Jurkat, Clone E6-1 (cell line): Measurements from ENCODE around the gene RSPO1. TPM values are rescaled to one million over a fixed set of nuclear protein-coding genes. Genes with fewer than 3 reads are reported as not detected.
"Not testable (repeated sequence)": the region's sequence is repeated elsewhere in the genome, so short reads cannot be mapped to it uniquely, and the experiment has no call there.

Experiments used
- DNase-seq: peaks from one replicate; pipeline ENCODE4 v3.0.0-alpha.2; 2011; ENCODE audit warnings: low read depth, low spot score
- H3K4me3 ChIP-seq: 2 replicates; pipeline ENCODE4 v1.5.1; 2011; ENCODE audit warnings: mild to moderate bottlenecking, low read length, control low read depth, moderate library complexity
- polyA plus RNA-seq: library from polyadenylated mRNA; unstranded; fragments of >200 nt; gene quantifications from one replicate; pipeline ENCODE4 v1.2.1, GENCODE V29; 2012; ENCODE audit warnings: missing spikeins; ENCODE audit not compliant: insufficient read length, insufficient read depth

RSPO1 gene, protein sequence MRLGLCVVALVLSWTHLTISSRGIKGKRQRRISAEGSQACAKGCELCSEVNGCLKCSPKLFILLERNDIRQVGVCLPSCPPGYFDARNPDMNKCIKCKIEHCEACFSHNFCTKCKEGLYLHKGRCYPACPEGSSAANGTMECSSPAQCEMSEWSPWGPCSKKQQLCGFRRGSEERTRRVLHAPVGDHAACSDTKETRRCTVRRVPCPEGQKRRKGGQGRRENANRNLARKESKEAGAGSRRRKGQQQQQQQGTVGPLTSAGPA
- polyA plus RNA-seq = not detected

DNA sequence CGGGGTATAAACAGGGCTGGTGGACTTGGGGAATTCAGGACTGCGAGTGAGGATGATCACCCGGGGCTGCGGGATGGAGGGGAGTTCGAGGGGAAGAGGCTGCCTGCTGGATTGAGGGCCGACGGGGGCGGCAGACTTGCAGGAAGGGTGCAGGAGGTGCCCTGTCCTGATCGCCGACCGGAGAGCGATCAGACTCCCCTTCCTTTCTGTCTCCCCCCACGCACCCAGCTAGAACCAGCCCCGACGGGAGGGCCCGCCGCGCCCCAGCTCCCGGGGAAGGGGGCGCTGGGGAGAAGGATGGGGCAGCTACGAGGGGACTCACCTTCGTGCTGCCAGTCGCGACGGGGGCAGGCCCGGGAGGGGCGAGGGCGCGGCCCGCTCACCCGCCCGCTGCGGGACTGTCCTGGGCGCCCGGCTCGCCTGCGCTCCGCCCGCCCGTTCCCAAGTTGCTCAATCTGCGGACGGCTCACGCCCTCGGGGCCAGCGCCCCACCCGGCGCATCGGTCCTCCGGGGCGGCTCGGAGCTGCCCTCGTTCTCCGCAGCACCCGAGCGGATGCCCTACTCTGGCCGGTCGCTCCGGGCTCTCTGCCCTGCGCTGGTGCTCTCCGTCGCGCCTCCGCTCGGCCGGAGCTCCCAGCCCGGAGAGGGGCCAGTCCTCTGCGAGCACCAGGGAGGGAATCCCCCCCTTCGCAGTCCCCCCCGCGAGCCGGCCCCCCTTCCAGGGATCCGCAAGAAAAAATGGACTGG, at the start of gene RSPO1:
RSPO1 (minus strand) TSS at position 649 of the 748 bp plus-strand sequence. CDS start 5,231 bp downstream, outside the sequence.
- H3K4me3 ChIP-seq = no peak within 1 kb of the TSS
- DNase-seq = no peak

DNA sequence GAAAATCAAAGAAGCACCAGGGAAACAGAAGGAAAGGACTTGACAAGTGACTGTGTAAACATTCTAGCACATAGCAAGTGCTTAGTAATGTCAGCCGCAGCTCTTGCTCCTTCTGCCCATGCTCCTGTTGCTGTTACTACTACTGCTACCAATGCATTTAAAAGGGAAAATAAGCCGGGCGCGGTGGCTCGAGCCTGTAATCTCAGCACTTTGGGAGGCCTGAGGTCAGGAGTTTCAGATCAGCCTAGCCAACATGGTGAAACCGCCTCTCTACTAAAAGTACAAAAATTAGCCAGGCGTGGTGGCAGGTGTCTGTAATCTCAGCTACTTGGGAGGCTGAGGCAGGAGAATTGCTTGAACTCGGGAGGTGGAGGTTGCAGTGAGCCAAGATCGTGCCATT, 49.5 kb upstream of the RSPO1 start:
- DNase-seq = not testable (repeated sequence)

DNA sequence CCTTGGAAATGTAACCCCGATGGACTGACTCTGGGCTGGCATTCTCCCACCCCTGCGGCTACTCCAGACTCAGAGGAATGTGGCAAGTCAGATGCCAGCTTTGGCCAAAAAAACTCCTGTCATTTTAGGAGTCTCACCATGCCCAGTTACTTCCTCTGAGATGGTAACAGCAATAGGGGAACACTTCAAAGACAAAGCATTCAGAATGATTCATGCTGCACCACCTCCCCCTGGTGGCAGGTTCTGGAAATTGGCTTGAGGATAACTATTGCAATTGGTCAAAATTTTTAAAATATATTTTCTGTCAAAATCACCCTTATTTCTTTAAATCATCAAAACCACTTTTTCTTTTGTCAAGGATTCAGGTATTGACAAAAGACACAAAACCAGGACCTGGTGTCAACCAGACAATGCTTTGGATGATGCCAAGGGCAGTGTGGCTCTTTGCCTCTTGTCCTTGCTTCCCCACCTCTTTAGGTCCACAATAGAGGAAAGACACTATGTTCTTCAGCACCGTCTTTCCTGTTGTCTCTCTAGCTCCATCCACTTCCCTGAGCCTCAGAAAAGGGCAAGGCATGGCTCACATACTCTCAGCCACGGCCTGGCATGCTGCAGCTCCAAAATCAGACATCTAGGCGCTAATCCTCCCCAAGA, 47.8 kb upstream of the RSPO1 start:
- H3K4me3 ChIP-seq = no peak overlapping the region
- peak; percentile 66 for DNase-seq

More for the DNA sequence above, 49.5 kb upstream of the RSPO1 start:
- not testable (repeated sequence) for H3K4me3 ChIP-seq

- H3K4me3 ChIP-seq = no peak overlapping the region
- DNase-seq = no peak
These were observed 46.2 kb upstream of the RSPO1 start for GRCh38 chr1:37680933-37681332.

GRCh38 chr1:37677808-37678207, 43.1 kb upstream of the RSPO1 start:
- H3K4me3 ChIP-seq = no peak overlapping the region

DNA sequence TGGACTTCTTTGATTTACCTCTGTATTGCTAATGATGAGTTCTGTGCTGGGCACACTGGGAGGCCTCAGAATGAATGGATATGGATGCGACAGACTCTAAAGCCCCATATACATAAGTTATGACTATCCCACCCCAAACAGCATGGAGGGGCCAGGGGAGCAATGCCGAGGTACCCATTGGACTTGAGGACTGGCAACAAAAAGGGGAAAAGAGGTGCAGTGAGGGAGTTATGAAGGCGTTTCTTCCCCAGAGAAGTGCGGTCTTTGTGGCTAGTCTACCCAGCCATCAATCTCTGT, 42.4 kb upstream of the RSPO1 start:
- no peak overlapping the region for H3K4me3 ChIP-seq
- DNase-seq = no peak

More at GRCh38 chr1:37677808-37678207, 43.1 kb upstream of the RSPO1 start:
- no peak for DNase-seq

GRCh38 chr1:37676281-37677142, 41.8 kb upstream of the RSPO1 start:
- no peak overlapping the region for H3K4me3 ChIP-seq
- DNase-seq = no peak

DNA sequence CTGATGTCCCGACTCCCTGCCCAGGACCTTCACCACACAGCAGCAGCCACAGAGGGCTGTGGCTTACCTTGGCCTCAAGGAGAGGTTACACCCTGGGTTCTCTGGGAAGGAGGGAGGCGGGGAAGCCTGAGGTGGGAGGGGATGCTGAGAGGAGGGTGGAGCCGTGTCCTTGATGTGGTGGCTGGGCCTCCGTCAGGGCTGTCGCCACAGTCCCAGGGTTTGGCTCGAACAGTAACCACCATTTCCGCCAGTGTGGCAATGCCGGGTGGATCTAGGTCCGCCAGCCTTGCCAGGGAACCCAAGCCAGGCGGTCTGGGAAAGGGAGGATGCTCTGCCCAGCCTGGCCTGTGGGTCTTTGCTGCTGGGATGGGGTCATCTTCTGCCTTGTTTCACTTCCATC, 39.2 kb upstream of the RSPO1 start:
- peak; percentile 89 for DNase-seq
- no peak overlapping the region for H3K4me3 ChIP-seq

DNA sequence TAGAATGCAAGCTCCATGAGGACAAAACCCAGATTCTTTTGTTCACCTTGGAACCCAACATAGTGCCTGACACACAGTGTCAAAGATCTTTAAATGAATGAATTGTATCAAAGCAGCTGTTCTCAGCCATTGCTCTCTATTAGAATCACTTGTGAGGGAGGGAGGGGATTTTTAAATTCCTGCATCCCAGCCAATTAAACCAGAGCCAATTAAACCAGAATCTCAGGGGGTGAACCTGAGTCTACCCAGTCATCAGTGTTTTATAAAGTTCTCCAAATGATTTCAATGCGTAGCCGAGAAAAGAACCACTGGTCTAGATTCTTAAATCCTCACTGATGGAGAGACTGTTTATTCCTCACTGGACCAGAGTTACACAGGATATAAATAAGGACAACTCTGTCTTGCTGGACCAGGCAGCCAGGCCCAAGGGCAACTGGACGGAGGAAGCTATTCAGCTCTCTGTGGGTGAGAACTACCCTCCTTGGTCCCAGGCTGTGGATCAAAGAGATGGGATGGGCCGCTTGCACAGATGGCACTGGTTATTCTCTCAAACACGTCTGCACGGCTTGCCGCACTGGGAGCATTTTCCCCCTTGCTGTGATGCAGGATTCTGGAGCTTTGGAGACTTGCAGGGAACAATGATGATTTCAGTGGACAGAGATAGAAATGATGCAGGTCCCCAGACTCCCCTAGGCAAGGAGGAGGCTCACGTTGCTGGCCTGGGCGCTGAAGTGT, 37.6 kb upstream of the RSPO1 start:
- DNase-seq = no peak
- H3K4me3 ChIP-seq = no peak overlapping the region

DNA sequence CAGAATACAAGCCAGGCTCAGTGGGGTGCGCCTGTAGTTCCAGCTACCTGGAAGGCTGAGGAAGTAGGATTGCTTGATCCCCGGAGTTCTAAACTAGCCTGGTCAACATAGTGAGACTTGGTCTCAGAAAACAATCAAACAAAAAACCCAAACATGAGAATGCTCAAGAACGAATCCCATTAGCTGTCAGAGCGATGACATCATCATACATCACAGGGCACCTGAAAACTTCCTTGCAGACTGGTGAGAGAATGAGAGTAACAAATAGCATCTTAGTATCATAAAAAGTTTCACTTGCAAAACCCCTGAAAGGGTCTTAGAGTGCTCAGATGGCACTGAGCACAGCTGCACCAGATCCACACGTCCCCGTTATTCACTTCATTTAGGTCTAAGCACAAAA, 36.6 kb upstream of the RSPO1 start:
- no peak for DNase-seq

DNA sequence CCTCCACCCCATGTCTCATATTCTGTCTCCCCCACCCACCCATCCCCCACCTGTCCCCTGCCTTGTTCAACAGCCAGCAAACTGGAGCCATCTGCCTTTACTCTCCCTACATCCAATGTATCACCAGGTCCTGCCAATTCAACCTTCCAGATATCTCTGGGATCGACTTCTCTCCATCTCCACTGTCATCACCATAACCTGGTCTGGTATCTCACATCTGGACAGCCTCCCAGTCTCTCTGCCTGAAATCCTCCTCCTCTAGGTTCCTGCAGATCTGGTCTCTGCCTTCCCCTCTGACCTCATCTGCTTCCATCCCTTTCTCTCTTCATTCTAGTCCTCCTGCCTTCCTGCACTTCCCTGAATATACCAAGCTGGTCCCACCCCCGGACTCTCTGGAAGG, 35.4 kb upstream of the RSPO1 start:
- no peak for DNase-seq
- no peak overlapping the region for H3K4me3 ChIP-seq

More for the DNA sequence above, 36.6 kb upstream of the RSPO1 start:
- no peak overlapping the region for H3K4me3 ChIP-seq

DNA sequence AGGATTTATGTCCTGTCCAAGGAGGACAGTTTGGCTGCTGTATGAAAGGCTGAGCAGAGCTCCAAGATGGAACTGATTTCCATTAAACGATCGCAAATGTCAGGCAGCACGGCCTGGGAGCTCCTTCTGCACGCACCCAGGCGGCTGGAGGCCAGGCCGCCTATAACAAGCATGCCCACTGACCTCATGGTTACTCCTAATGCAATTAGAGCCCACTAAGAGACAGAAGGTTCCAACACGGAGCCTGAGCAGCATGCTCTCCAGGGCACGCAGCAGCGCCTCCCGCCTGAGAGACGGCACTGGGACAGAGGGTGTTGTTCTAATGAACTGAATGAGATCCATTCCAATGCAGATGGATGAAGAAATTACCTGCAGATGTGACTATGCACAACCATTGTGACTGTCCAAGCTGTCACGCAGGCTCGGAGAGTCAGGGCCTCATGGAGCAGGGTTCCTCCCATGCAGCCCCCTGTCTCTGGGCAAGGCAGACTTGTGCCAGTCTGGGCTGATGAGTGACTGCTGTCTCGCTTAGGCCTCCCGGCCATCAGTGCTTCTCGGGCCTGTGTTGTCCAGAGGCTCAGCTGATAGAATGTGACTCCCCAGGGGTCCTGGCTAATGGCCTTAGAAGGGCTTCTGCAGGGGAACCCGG, 32.5 kb upstream of the RSPO1 start:
- no peak overlapping the region for H3K4me3 ChIP-seq
- DNase-seq = no peak

- H3K4me3 ChIP-seq = no peak overlapping the region
- no peak for DNase-seq
These were observed 31.7 kb upstream of the RSPO1 start for GRCh38 chr1:37666241-37666867.

DNA sequence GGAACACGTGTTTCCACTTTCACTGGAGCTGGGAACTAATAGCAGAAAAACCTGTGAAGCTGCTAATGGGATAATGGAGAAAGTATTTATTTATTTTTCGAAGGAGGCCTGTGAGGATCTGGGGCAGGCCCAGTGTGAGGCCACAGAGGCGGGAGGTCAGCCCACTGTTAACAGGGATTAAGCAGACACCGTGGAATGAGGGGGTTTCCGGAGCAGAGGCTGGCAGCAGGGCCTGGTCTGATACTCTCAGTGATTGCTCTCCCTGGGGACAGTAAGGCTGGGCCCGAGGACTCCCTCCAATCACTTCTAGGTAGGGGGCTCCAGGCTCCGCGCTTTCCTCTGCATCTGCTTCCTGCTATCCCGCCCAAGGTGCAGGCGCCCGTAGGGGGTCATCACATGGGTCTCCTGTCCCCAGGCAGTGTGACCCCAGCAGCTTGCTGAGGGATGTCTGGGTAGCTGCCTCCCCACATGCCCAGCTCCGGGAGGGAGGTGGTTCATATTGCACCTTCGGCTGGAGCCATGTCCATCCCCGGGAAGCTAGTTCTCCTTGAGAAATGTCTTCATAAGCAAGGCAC, 28.8 kb upstream of the RSPO1 start:
- H3K4me3 ChIP-seq = no peak overlapping the region
- no peak for DNase-seq

GRCh38 chr1:37662031-37662755, 27.5 kb upstream of the RSPO1 start:
- no peak overlapping the region for H3K4me3 ChIP-seq
- DNase-seq = no peak

- no peak overlapping the region for H3K4me3 ChIP-seq
- no peak for DNase-seq
These were observed 26.7 kb upstream of the RSPO1 start for GRCh38 chr1:37661401-37661800.

- no peak for DNase-seq
- H3K4me3 ChIP-seq = no peak overlapping the region
These were observed 26.0 kb upstream of the RSPO1 start for GRCh38 chr1:37660664-37661063.
